GM19239 (cell line): ENCODE data around the gene METTL18.
"Not testable (repeated sequence)": the region's sequence is repeated elsewhere in the genome, so short reads cannot be mapped to it uniquely, and the experiment has no call there.

Source experiments
- DNase-seq: peaks from one replicate; pipeline ENCODE4 v3.0.0; 2011; ENCODE audit warnings: low spot score; ENCODE audit not compliant: insufficient read length
- FAIRE-seq: peaks from 2 replicates; lab custom pipeline; 2011; peaks lifted over from hg19 to GRCh38; lab: Jason Lieb, UNC

METTL18 gene

GRCh38 chr1:169794530-169795416, at the start of gene METTL18:
METTL18 (minus strand) TSS chr1:169794907; CDS start chr1:169793695, 1,212 bp downstream.
- DNase-seq (peak; percentile 71), FAIRE-seq (peak; percentile 98)

GRCh38 chr1:169838942-169839341, 44.2 kb upstream of the METTL18 start:
- DNase-seq (no peak), FAIRE-seq (no peak)

GRCh38 chr1:169836198-169836597, 41.5 kb upstream of the METTL18 start:
- no peak for FAIRE-seq
- DNase-seq = no peak

- FAIRE-seq (no peak), DNase-seq (no peak)
Measured at GRCh38 chr1:169835647-169836046, 40.9 kb upstream of the METTL18 start.

- no peak for FAIRE-seq
- no peak for DNase-seq
Measured at GRCh38 chr1:169834869-169835268, 40.2 kb upstream of the METTL18 start.

GRCh38 chr1:169833179-169833901, 38.6 kb upstream of the METTL18 start:
- FAIRE-seq = no peak
- DNase-seq = no peak

GRCh38 chr1:169829671-169830070, 35.0 kb upstream of the METTL18 start:
- no peak for DNase-seq

GRCh38 chr1:169824153-169824552, 29.4 kb upstream of the METTL18 start:
- FAIRE-seq (no peak), DNase-seq (no peak)

More at GRCh38 chr1:169829671-169830070, 35.0 kb upstream of the METTL18 start:
- FAIRE-seq = no peak

- no peak for FAIRE-seq
- no peak for DNase-seq
Measured at GRCh38 chr1:169821500-169821899, 26.8 kb upstream of the METTL18 start.

- DNase-seq = no peak
- no peak for FAIRE-seq
Measured at GRCh38 chr1:169816617-169817016, 21.9 kb upstream of the METTL18 start.

- DNase-seq = no peak
- no peak for FAIRE-seq
Measured at GRCh38 chr1:169814265-169814664, 19.6 kb upstream of the METTL18 start.

GRCh38 chr1:169812131-169812530, 17.4 kb upstream of the METTL18 start:
- FAIRE-seq (no peak), DNase-seq (no peak)

GRCh38 chr1:169811418-169812035, 16.8 kb upstream of the METTL18 start:
- not testable (repeated sequence) for DNase-seq, FAIRE-seq

GRCh38 chr1:169809370-169810095, 14.8 kb upstream of the METTL18 start:
- DNase-seq (no peak), FAIRE-seq (peak; percentile 14)

- DNase-seq (no peak), FAIRE-seq (no peak)
Measured at GRCh38 chr1:169804941-169805340, 10.2 kb upstream of the METTL18 start.

GRCh38 chr1:169802888-169803287, 8.2 kb upstream of the METTL18 start:
- DNase-seq (no peak), FAIRE-seq (no peak)

- FAIRE-seq (no peak), DNase-seq (no peak)
Measured at GRCh38 chr1:169797281-169797680, 2.6 kb upstream of the METTL18 start.

- FAIRE-seq (peak; percentile 8), DNase-seq (no peak)
Measured at GRCh38 chr1:169796274-169796810, 1.6 kb upstream of the METTL18 start.

- peak; percentile 75 for FAIRE-seq
- no peak for DNase-seq
Measured at GRCh38 chr1:169795687-169796086, 980 bp upstream of the METTL18 start.

GRCh38 chr1:169793730-169794129, 977 bp downstream of the METTL18 start:
- FAIRE-seq (no peak), DNase-seq (no peak)
